Right ventricle myocardium inferior (tissue), 1 donor: ENCODE measurements around the gene CCDC71. TPM values are rescaled to one million over a fixed set of nuclear protein-coding genes. Genes with fewer than 3 reads are reported as not detected.

Experiments used
- ATAC-seq: fragments of 200-7000 bp; cut with Tn5 transposase; one replicate; pipeline ENCODE4 v1.9.1; 2020; ENCODE audit warnings: mild to moderate bottlenecking, moderate library complexity
- DNase-seq: peaks from one replicate; pipeline ENCODE4 v3.0.0; 2021; ENCODE audit errors: missing footprints
- intact Hi-C: fragments of 100-400 bp; cut with DNase I; formaldehyde crosslinking; loops from one replicate; pipeline ENCODE4 v1.11.0; 2022
- long read RNA-seq: library from polyadenylated mRNA; unstranded; transcript quantifications from one replicate; pipeline ENCODE4 v2.0.0, GENCODE V29; 2021
- total RNA-seq: library from RNA; stranded (reverse); fragmentation: NEBNext Ultra II Directional; extraction: Animal tissue kit (Norgen Biotek cat#: 25700); gene quantifications from one replicate; pipeline ENCODE4 v1.2.1, GENCODE V29; 2021
- donor health status: DM: no; HTN: yes; CAD: no; lungs with severe emphysema.

Gene CCDC71
- 9.4 TPM for total RNA-seq
- long read RNA-seq = 0 reads

DNA sequence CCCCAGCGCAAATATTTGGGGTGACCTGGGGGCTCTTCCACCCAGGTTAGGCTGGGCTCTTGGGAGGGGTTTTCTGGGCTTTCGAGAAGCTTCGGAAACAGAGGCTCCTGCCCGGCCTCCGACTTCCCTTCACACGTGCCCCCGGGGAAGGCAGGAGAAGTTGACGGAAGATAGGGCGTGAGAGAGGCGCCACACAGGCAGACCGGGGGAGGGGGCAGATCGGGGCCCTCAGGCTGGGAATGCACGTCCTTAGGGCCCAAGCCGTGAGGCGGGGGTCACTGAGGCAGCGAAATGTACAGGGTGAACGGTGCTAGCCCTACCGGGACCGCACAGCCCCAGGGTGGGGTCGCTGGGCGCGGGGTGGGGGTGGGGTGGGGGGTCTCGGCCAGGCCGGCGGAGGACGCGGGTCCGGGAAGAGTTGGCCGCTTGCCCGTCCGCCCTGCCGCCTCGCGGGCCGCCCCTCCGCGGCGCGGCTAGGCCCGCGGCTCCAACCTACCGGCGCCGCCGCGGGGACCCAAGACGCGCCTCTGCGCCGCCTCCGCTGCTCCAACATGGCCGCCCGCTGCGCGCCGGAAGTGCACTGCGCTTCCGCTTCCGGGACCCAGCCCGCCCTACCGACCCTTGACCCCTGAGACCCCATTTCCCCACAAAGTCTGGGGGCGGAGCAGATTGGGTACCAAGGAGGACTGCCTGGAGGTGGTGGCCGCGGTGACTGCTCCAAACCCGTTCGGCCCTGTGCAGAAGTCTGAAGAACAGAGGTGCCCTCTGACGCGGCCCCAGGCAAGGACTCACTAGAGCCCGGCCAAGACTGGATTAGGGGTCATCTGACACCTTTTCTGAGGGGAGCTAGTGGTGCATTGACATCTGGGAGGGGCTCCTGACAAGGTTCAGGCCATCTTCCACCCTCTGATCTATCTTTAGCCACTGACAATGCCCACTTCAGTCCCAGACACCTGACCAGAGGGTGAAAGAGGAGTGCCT is at the start of gene CCDC71:
TSS of gene CCDC71 (minus strand) at position 561 of the 981 bp plus-strand sequence. CDS start 2,123 bp downstream, outside the sequence.
- intact Hi-C loops = loop anchor here (2.0 kb wide), 1 partner anchor 33 kb away; the partner anchor contains the start of gene LAMB2

DNA sequence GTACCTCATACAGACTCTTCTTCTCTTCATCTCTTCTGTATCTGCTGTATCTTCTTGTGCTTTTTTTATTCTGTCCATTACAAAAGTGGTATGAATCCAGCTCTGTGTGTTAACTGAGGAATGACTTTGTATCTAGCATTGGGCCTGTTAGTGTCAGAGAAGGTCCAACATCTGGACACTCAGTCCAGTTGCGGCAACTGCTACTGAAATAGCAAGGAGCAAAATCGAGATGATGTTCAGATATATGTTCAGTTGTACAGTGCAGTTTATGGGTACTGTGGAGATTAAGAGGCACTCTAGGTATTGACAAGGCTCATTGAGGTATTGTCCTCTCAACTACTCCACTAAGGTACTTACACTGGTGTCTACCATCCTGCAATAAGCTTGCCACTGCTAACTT is 47.9 kb upstream of the CCDC71 start:
- no peak for ATAC-seq
- intact Hi-C loops = no loop called here
- DNase-seq = no peak

More for the DNA sequence above, at the start of gene CCDC71:
- peak; percentile 72 for ATAC-seq
- DNase-seq = peak; percentile 91

DNA sequence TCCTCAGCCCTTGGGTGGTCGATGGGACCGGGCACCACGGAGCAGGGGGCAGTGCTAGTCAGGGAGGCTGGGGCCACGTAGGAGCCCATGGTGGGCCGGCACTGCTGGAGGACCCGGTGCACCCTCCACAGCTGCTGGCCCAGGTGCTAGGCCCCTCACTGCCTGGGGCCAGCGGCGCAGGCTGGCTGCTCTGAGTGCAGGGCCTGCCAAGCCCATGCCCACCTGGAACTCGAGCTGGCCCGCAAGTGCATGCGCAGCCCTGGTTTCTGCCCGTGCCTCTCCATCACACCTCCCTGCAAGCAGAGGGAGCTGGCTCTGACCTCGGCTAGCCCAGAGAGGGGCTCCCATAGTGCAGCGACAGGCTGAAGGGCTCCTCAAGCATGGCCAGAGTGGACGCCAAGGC is 47.4 kb upstream of the CCDC71 start:
- ATAC-seq = no peak
- intact Hi-C loops = no loop called here
- no peak for DNase-seq

DNA sequence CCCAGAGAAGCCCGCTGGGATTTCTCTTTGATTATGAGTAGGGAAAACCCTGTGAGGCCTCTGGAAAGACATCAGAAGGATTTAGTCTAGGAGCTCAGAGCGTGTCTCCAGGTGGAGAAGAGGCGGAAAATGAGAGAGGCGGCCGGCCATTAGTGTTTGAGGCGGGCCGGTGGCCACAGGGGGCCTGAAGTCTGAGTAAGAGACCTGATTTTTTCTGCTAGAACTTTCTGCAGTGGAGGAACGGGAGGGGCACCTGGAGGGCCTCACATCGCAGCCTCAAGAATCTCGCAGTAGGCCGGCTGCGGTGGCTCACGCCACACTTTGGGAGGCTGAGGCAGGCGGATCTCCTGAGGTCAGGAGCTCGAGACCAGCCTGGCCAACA is 33.8 kb upstream of the CCDC71 start:
- intact Hi-C loops = loop anchor here (2.0 kb wide), 1 partner anchor 27 kb away; no protein-coding TSS in a partner anchor
- ATAC-seq (no peak), DNase-seq (no peak)

DNA sequence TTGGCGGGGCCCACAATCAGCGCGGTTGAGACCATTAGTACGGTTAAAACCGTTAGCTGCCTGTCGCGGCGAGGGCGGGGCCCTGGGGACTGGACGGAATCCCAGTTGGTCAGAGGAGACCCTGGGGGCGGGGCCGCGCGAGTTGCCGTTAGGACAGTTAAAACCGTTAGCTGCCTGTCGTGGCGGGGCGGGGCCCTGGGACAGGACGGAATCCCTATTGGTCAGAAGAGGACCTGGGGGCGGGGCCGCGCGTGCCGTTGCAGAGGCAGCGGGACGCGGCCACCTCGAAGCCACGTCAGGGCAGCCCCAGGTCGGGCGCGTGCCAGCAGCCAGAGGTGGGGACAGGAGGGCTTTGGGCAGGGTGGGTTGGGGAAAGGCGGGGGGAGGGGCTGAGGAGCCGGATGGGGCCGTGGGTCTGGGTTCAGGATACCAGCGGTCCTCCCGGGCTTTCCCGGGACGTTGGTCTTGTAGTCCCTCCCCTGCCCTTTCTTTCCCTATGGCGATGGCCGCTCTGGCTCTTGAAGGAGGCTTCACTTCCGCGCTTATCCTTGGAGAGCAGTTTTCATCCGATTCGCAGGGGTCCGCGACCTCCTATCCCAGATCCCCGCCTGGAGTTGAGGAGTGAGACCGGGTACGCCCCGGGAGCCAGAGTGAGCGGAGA is 33.2 kb upstream of the CCDC71 start:
- peak; percentile 96 for DNase-seq
- intact Hi-C loops = loop anchor here (2.0 kb wide), 1 partner anchor 27 kb away; no protein-coding TSS in a partner anchor
- ATAC-seq = peak; percentile 98

DNA sequence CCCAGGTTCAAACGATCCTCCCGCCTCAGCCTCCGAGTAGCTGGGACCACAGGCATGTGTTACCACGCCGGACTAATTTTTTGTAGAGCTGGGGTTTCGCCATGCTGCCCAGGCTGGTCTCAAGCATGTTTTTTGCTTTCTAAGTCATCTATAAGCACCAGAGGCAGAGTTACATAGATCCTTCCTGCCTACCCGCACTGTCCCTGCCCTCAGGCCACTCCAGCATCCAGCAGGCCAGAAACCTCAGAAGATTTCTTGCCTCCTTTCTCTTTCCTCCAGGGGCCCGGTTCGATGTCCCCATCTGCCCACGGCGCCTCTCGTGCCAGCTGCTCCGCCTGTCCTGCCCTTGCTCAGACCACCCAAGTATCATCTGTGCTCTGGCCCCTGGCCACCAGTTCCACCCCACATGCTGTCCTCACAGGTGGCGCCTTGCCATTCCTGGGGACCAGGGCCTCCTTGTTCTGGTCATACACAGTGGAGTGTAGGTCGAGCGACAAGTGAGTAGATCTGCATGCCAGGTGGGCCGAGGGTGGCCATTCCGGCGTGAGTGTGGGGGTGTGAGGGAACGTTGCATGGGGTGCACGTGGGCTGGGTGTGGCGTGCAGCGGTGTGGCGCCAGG is 32.6 kb upstream of the CCDC71 start:
- no peak for ATAC-seq
- DNase-seq = no peak
- intact Hi-C loops = loop anchor here (2.0 kb wide), 1 partner anchor 26 kb away; no protein-coding TSS in a partner anchor

DNA sequence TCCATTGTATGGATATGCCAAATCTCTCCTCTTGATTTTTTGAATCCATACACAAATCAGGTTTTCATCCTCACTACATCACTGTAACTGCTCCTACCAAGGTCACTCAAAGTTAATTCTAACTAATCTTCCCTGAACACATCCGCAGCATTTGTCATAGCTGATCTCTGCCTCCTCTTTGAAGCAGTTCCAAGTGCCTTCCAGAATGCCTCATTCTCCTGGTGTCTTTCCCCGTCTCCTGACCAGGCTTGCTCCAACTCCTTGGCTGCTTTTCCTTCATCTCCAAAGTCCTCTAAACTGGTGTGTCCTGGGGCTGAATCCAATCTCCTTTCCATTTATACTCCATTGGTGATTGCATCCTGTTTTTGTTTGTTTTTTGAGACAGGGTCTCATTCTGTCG is 32.0 kb upstream of the CCDC71 start:
- no peak for DNase-seq
- intact Hi-C loops = loop anchor here (2.0 kb wide), 1 partner anchor 25 kb away; no protein-coding TSS in a partner anchor
- ATAC-seq = no peak

DNA sequence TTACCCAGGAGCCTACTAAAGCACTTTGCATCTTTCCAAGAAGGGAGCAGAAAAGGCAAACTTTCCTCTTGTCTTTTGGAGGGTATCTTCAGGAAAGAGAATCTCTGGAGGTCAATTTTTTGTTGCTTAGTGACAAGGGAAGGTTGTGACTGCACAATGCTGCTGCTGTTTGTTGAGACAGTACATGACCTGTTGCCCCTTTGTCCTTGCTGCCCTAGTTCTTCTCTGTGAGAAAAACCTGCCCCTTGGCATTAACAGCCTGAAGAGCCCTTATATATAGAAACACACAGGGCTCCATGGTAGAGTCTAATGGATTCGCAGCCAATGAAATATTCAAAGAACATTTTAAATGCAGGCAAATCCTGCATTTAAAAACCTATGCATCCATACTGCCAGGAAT is 25.6 kb upstream of the CCDC71 start:
- intact Hi-C loops = no loop called here
- ATAC-seq (no peak), DNase-seq (no peak)

DNA sequence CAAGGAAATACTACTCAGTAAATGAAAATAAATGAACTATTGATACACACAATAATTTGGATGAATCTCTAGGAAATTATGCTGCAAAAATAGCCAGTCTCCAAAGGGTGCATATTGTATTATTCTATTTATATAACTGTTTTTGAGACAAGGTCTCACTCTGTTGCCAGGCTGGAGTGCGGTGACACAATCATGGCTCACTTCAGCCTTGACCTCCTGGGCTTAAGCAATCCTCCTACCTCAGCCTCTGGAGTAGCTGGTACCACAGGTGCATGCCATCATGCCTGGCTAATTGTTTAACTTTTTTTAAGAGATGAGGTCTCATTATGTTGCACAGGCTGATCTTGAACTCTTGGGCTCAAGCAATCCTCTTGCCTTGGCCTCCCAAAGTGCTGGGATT is 17.7 kb upstream of the CCDC71 start:
- no peak for ATAC-seq
- no peak for DNase-seq
- intact Hi-C loops = no loop called here

DNA sequence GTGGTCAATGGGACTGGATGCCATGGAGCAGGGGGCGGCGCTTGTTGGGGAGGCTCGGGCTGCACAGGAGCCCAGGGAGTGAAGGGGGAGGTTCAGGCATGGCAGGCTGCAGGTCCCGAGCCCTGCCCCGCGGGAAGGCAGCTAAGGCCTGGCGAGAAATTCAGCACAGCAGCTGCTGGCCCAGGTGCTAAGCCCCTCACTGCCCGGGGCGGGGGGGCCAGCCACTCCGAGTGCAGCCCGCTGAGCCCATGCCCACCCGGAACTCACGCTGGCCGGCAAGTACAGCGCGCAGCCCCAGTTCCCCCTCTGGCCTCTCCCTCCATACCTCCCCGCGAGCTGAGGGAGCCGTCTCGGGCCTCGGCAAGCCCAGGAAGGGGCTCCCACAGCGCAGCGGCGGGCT is 16.6 kb upstream of the CCDC71 start:
- ATAC-seq (no peak), DNase-seq (no peak)
- intact Hi-C loops = no loop called here

DNA sequence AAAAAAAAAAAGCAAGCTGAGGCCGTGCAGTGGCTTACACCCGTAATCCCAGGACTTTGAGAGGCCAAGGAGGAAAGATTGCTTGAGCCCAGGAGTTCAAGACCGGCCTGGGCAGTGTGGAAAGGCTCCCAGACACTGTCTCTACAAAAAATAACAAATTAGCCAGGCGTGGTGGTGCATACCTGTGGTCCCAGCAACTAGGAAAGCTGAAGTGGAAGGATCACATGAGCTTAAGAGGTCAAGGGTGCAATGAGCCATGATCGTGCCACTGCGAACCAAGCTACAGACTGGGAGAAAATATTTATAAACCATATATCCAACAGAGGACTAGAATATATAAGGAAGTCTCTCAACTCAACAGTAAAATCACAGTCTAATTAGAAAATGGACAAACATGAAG is 15.2 kb upstream of the CCDC71 start:
- no peak for ATAC-seq
- intact Hi-C loops = no loop called here
- no peak for DNase-seq

DNA sequence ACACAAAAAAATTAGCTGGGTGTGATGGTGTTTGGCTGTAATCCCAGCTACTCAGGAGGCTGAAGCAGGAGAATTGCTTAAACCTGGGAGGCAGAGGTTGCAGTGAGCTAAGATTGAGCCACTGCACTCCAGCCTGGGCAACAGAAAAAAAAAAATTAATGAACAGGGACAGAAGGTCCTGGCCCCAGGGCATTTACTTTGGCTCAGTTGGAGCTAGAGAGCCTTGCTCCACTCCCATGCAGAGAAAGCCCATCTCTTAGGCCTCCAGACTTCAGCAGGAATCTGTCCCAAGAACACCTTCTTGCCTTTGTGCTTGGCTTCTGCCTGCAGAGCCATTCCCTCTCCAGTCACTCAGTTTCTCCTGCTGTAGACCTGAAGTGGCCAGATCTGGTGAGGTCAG is 14.0 kb upstream of the CCDC71 start:
- no peak for ATAC-seq

DNA sequence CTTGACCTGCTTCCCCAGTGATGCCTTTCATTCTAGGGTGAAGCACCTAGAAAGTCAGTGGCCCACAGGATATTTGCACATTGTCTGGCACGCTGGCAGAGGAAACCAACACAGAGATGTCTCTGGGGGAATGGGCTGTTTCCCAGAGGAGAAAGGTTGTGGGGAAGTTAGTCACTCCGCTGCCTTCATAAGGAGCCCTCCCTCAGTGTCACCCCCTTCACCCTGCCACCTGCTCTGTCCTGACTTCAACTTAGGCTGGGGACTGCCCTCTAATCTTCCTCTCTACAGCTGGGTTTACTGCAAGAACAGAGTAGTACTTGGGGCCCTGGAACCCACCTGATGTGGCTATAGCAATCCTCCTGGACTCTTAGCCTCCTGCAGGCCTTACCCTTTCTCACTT is 10.9 kb upstream of the CCDC71 start:
- DNase-seq = no peak
- no peak for ATAC-seq
- intact Hi-C loops = loop anchor here (10.0 kb wide), 1 partner anchor 238 kb away; the partner anchor contains the start of genes RHOA and TCTA

More for the DNA sequence above, 14.0 kb upstream of the CCDC71 start:
- DNase-seq = no peak
- intact Hi-C loops = no loop called here

DNA sequence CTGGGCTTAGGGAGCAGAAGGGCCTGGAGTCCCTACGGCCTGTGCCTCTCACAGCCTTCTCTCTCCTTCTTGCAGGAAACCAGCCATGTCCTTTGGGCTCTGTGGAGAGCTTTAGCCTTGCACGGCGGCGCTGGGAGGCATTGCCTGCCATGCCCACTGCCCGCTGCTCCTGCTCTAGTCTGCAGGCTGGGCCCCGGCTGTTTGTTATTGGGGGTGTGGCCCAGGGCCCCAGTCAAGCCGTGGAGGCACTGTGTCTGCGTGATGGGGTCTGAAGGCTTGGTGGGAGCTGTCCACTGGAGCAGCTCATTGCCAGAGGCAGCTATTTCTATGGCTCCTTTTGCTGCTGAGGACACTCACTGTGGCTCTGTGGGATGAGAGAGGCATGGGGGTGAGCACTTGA is 9.4 kb upstream of the CCDC71 start:
- intact Hi-C loops = loop anchor here (10.0 kb wide), 1 partner anchor 239 kb away; the partner anchor contains the start of genes RHOA and TCTA
- no peak for DNase-seq
- no peak for ATAC-seq

DNA sequence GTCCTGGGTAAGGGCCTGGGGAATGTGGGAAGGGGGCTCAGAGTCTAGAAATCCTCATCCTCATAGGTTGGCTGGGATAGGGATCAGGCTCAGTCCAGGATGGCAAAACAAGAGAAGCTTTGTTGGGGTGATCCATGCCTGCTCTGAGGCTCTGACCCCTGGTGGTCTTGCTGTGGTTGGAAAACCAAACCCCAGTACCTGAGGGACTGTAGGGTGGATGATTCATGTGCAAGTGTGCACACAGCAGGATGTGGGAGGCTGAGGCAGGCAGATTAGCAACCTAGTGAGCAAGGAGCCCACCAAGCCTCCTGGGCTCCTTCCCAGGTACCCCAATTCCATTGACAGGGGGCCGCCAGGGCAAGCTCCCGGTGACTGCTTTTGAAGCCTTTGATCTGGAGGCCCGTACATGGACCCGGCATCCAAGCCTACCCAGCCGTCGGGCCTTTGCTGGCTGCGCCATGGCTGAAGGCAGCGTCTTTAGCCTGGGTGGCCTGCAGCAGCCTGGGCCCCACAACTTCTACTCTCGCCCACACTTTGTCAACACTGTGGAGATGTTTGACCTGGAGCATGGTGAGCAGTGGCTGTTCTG is 8.4 kb upstream of the CCDC71 start:
- no peak for DNase-seq
- ATAC-seq = no peak
- intact Hi-C loops = loop anchor here (5.0 to 10.0 kb wide), 6 partner anchors 43 to 293 kb away; partner anchors contain the start of genes GPX1, RHOA and TCTA

DNA sequence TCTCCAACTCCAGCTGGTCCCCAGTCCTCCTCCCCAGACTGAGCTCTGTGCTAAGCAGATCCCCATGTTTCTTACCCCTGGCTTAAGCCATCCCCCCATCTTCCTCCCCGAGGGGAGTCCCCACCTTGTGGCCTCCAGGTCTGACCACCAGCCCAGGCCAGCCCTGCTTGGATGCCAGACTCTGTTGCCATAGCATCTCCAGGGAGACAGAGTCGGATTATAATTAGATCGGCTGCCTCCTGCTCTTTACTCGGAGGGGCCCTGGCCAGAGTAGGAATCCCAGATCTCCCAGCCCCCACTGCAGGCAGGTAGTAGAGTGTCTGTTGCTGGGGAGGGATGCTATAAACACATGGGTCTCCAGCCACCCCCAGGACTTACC is 7.7 kb upstream of the CCDC71 start:
- ATAC-seq (peak; percentile 30), DNase-seq (no peak)
- intact Hi-C loops = loop anchor here (2.0 to 10.0 kb wide), 8 partner anchors 25 to 294 kb away; partner anchors contain the start of genes C3orf62, GPX1, RHOA and TCTA

DNA sequence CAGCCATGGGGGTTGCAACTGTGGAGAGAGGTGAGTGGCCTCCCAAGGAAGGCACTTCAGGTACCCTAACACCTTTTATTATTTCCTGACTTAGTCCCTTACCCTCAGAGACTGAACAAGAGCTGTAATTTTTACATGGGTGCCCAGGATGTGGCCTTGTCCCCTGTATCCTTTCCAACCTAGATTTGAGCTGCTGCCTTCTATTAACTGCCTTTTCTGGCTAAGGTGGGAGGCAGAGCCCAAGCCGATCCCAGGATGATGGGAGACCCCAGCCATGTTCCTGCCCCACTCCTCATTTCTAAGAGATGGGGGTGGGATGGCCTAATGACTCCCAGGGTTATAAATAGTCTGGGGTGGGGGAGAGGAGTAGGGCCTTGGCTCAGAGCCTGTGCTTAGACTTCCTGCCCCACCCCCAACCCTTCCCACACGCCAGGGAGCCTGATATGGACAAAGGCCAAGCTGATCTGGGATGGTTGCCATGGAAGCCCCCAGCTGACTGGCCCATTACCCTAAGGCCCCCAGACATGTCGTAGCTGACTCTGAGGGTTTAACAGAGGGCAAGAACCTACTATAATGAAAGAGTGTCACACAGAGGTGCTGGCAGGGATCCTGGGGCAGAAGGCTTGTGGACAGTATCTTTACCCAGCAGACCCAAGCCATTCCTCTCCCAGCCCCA is 7.1 kb upstream of the CCDC71 start:
- intact Hi-C loops = loop anchor here (2.0 to 10.0 kb wide), 8 partner anchors 26 to 294 kb away; partner anchors contain the start of genes C3orf62, GPX1, RHOA and TCTA
- no peak for DNase-seq
- ATAC-seq = peak; percentile 44

DNA sequence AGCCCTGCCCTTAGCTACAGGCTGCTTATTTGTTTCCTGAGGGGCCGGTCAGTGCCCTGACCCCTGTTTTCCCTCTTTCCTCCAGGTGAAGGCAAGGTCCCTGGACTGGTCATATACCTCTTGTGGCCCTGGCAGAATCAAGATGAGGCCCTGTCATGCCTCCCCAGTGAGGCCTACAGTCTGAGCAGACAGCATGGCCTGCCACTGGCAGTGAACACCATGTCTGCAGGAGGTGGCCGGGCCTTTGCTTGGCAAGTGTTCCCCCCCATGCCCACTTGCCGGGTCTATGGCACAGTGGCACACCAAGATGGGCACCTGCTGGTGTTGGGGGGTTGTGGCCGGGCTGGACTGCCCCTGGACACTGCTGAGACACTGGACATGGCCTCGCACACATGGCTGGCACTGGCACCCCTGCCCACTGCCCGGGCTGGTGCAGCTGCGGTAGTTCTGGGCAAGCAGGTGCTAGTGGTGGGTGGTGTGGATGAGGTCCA is 6.5 kb upstream of the CCDC71 start:
- DNase-seq = no peak
- ATAC-seq = no peak
- intact Hi-C loops = loop anchor here (2.0 to 10.0 kb wide), 8 partner anchors 26 to 295 kb away; partner anchors contain the start of genes C3orf62, GPX1, RHOA and TCTA
